SK-N-SH (cell line): ENCODE results near the gene RBM4. TPM values are rescaled to one million over a fixed set of nuclear protein-coding genes. Genes with fewer than 3 reads are reported as not detected.

ENCODE experiments used
- CTCF ChIA-PET: fragments of 300-600, 350-600 bp; formaldehyde crosslinking; extraction: SDS; loops from one replicate; lab custom pipeline; 2021; lab: Yijun Ruan, JAX
- POLR2A ChIA-PET: fragments of 350-600 bp; sonication (Branson Sonifier 250); formaldehyde crosslinking; extraction: SDS; loops from one replicate; lab custom pipeline; 2020; ENCODE audit warnings: antibody characterized with exemption, inconsistent platforms; lab: Yijun Ruan, JAX
- DNase-seq: peaks from one replicate; pipeline ENCODE4 v3.0.0; 2012
- H2AFZ ChIP-seq: fragments of 200-600 bp; sonication (generic); 2 replicates; pipeline ENCODE4 v1.8.1; 2016; ENCODE audit warnings: antibody characterized with exemption, mild to moderate bottlenecking, low read depth
- H3F3A ChIP-seq: fragments of 200-600 bp; sonication (generic); replicated peaks from 2 replicates; pipeline ENCODE3; 2016; ENCODE audit warnings: antibody characterized with exemption, mild to moderate bottlenecking; ENCODE audit not compliant: insufficient read depth
- H3K27ac ChIP-seq, 2 experiments: fragments of 200-500 bp in 1 of 2; fragments of 200-600 bp in 1 of 2; sonication (Bioruptor generic) in 1 of 2; sonication (generic), shearing (Covaris generic) in 1 of 2; 2 replicates each; pipeline versions ENCODE4 v1.5.1 to v1.6.1; 2014 to 2016; ENCODE audit warnings: low read depth in 2 of 2, inconsistent platforms in 1 of 2, low read length in 1 of 2, mild to moderate bottlenecking in 1 of 2, mixed read lengths in 1 of 2
- H3K27me3 ChIP-seq: fragments of 200-600 bp; sonication (generic), shearing (Covaris generic); 2 replicates; pipeline ENCODE4 v1.6.1; 2016; ENCODE audit warnings: mixed run types; ENCODE audit not compliant: insufficient read depth
- H3K36me3 ChIP-seq, 2 experiments: fragments of 200-500 bp in 1 of 2; fragments of 200-600 bp in 1 of 2; sonication (Bioruptor generic) in 1 of 2; sonication (generic) in 1 of 2; replicated peaks in 1 of 2; 2 replicates each; pipeline versions ENCODE3 to v1.5.1; 2014 to 2016; ENCODE audit warnings: low read length in 1 of 2, mild to moderate bottlenecking in 1 of 2; ENCODE audit not compliant: insufficient read depth in 2 of 2, control insufficient read depth in 1 of 2
- H3K4me1 ChIP-seq, 2 experiments: fragments of 200-500 bp in 1 of 2; fragments of 200-600 bp in 1 of 2; sonication (Bioruptor generic) in 1 of 2; sonication (generic), shearing (Covaris generic) in 1 of 2; 2 replicates each; pipeline versions ENCODE4 v1.5.1 to v1.6.1; 2014 to 2016; ENCODE audit warnings: low read depth in 1 of 2, low read length in 1 of 2, mixed run types in 1 of 2; ENCODE audit not compliant: insufficient read depth in 2 of 2, control insufficient read depth in 1 of 2
- H3K4me2 ChIP-seq: fragments of 200-600 bp; sonication (generic), shearing (Covaris generic); 2 replicates; pipeline ENCODE4 v1.6.1; 2017; ENCODE audit warnings: mixed run types
- H3K4me3 ChIP-seq, 2 experiments: fragments of 200-500 bp in 1 of 2; fragments of 200-600 bp in 1 of 2; sonication (Bioruptor generic) in 1 of 2; sonication (generic), shearing (Covaris generic) in 1 of 2; 2 replicates each; pipeline versions ENCODE4 v1.5.1 to v1.8.1; 2014 to 2016; ENCODE audit warnings: low read depth in 2 of 2, inconsistent platforms in 1 of 2, low read length in 1 of 2, mild to moderate bottlenecking in 1 of 2, mixed read lengths in 1 of 2, moderate library complexity in 1 of 2
- H3K79me2 ChIP-seq: fragments of 200-600 bp; sonication (generic); 2 replicates; pipeline ENCODE4 v1.8.1; 2017; ENCODE audit warnings: mild to moderate bottlenecking; ENCODE audit not compliant: insufficient read depth
- H3K9ac ChIP-seq: fragments of 200-600 bp; sonication (generic); 2 replicates; pipeline ENCODE4 v1.6.1; 2017; ENCODE audit warnings: mixed run types
- H3K9me2 ChIP-seq: fragments of 200-600 bp; sonication (generic); 2 replicates; pipeline ENCODE4 v1.6.1; 2017; ENCODE audit warnings: mixed run types
- H3K9me3 ChIP-seq: fragments of 200-600 bp; sonication (generic); 2 replicates; pipeline ENCODE4 v1.6.1; 2017; ENCODE audit warnings: mixed run types, mild to moderate bottlenecking, moderate library complexity
- H4K20me1 ChIP-seq: fragments of 200-600 bp; sonication (generic); 2 replicates; pipeline ENCODE4 v1.6.1; 2017; ENCODE audit warnings: mild to moderate bottlenecking, mixed run types; ENCODE audit not compliant: insufficient read depth
- CHD2 ChIP-seq: fragments of 150-350 bp; IDR thresholded peaks from 2 replicates; pipeline ENCODE4 v1.6.1; 2018; ENCODE audit warnings: low read length; ENCODE audit not compliant: partially characterized antibody
- ELF1 ChIP-seq: IDR thresholded peaks from 2 replicates; pipeline ENCODE4 v1.4.0; 2012
- EP300 ChIP-seq, 2 experiments: IDR thresholded peaks; 2 replicates each; pipeline versions ENCODE4 v1.4.0 to v1.6.1; 2012; ENCODE audit warnings: borderline replicate concordance in 1 of 2, low read depth in 1 of 2, low read length in 1 of 2
- FOXM1 ChIP-seq: IDR thresholded peaks from 2 replicates; pipeline ENCODE4 v1.4.0; 2012; ENCODE audit warnings: low read depth, mild to moderate bottlenecking
- GABPA ChIP-seq: IDR thresholded peaks from 2 replicates; pipeline ENCODE4 v1.4.0; 2012; ENCODE audit warnings: low read depth, mild to moderate bottlenecking
- GATA2 ChIP-seq: sonication (generic); formaldehyde crosslinking; IDR thresholded peaks from 2 replicates; pipeline ENCODE4 v1.5.0; 2020; ENCODE audit warnings: mild to moderate bottlenecking, missing genetic modification reagents
- MXI1 ChIP-seq: IDR thresholded peaks from 2 replicates; pipeline ENCODE4 v1.6.1; 2012; ENCODE audit warnings: mild to moderate bottlenecking, low read depth, low read length, improper control_type of control experiment
- NRF1 ChIP-seq: IDR thresholded peaks from 2 replicates; pipeline ENCODE4 v1.6.1; 2012; ENCODE audit warnings: low read depth, mild to moderate bottlenecking, low read length
- PBX3 ChIP-seq: IDR thresholded peaks from 2 replicates; pipeline ENCODE4; 2012
- POLR2AphosphoS5 ChIP-seq: IDR thresholded peaks from 2 replicates; pipeline ENCODE4 v1.6.1; 2012; ENCODE audit warnings: low read depth, low read length
- RXRA ChIP-seq: IDR thresholded peaks from 2 replicates; pipeline ENCODE4 v1.4.0; 2012; ENCODE audit warnings: low read depth, mild to moderate bottlenecking, borderline replicate concordance
- USF1 ChIP-seq: IDR thresholded peaks from 2 replicates; pipeline ENCODE4 v1.4.0; 2012; ENCODE audit warnings: low read depth, borderline replicate concordance
- WGBS: methylation state at CpG from one replicate; pipeline ENCODE4 v1.1.6; 2017; ENCODE audit warnings: low lambda C conversion rate; 5-methylcytosine and 5-hydroxymethylcytosine counted together
- polyA plus RNA-seq, 3 experiments: library from polyadenylated mRNA; depleted of rRNA; stranded (reverse); fragments of >200 nt; gene quantifications; 2 replicates each; pipeline ENCODE4 v1.2.3, GENCODE V29; 2012
- TF ChIP-seq, protein P1 (sequence below): IDR thresholded peaks from 2 replicates; pipeline ENCODE4 v1.6.1; 2012; ENCODE audit warnings: mild to moderate bottlenecking, low read depth, low read length, moderate library complexity
- TF ChIP-seq, protein P2 (sequence below): fragments of 150-350 bp; IDR thresholded peaks from 2 replicates; pipeline ENCODE4 v1.6.1; 2017; ENCODE audit warnings: antibody characterized with exemption, low read length, low read depth, borderline replicate concordance

The RBM4 gene
- polyA plus RNA-seq, 1 of the 3 experiments (the other 2 are of a cell fraction): 202 TPM

- CTCF ChIA-PET: interaction anchor here (1.4 to 1.5 kb wide), 2 partner anchors 8 to 78 kb away, joined by 3 read pairs; partner anchors contain the start of genes CCDC87 and CCS
Observed at GRCh38 chr11:66600631-66601233, 37.8 kb upstream of the RBM4 start.

More at GRCh38 chr11:66600631-66601233, 37.8 kb upstream of the RBM4 start:
- Histone ChIP-seq H3K36me3 (peaks cover 5 to 20% of the 10 kb centered on the region in 2 experiments), H3F3A (peaks cover 7% of the 10 kb centered on the region), H3K27me3 (no peaks in the 10 kb centered on the region), H4K20me1 (no peaks in the 10 kb centered on the region), H3K9ac (no peak overlapping the region), H2AFZ (no peak overlapping the region), H3K4me1 (peaks cover 0 to 8% of the 10 kb centered on the region in 2 experiments; a peak in 1 of 4 replicates), H3K27ac (no peak overlapping the region), H3K4me3 (no peak overlapping the region), H3K9me2 (no peaks in the 10 kb centered on the region)
- POLR2A ChIA-PET: no interaction called here
- no peak for DNase-seq
- 84% methylated on average over 4 of the region's 4 CpGs for WGBS
- no peak for TF ChIP-seq RXRA
- TF ChIP-seq FOXM1: no peak
- TF ChIP-seq, protein P1, sequence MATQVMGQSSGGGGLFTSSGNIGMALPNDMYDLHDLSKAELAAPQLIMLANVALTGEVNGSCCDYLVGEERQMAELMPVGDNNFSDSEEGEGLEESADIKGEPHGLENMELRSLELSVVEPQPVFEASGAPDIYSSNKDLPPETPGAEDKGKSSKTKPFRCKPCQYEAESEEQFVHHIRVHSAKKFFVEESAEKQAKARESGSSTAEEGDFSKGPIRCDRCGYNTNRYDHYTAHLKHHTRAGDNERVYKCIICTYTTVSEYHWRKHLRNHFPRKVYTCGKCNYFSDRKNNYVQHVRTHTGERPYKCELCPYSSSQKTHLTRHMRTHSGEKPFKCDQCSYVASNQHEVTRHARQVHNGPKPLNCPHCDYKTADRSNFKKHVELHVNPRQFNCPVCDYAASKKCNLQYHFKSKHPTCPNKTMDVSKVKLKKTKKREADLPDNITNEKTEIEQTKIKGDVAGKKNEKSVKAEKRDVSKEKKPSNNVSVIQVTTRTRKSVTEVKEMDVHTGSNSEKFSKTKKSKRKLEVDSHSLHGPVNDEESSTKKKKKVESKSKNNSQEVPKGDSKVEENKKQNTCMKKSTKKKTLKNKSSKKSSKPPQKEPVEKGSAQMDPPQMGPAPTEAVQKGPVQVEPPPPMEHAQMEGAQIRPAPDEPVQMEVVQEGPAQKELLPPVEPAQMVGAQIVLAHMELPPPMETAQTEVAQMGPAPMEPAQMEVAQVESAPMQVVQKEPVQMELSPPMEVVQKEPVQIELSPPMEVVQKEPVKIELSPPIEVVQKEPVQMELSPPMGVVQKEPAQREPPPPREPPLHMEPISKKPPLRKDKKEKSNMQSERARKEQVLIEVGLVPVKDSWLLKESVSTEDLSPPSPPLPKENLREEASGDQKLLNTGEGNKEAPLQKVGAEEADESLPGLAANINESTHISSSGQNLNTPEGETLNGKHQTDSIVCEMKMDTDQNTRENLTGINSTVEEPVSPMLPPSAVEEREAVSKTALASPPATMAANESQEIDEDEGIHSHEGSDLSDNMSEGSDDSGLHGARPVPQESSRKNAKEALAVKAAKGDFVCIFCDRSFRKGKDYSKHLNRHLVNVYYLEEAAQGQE: no peak
- no peak for TF ChIP-seq EP300 (IDR thresholded peaks at IDR 0.05; ENCODE audit: borderline replicate concordance in 1 of 2, low read depth in 1 of 2, low read length in 1 of 2)
- no peak for TF ChIP-seq POLR2AphosphoS5
- no peak for TF ChIP-seq GABPA
- TF ChIP-seq USF1: no peak
- TF ChIP-seq, protein P2, sequence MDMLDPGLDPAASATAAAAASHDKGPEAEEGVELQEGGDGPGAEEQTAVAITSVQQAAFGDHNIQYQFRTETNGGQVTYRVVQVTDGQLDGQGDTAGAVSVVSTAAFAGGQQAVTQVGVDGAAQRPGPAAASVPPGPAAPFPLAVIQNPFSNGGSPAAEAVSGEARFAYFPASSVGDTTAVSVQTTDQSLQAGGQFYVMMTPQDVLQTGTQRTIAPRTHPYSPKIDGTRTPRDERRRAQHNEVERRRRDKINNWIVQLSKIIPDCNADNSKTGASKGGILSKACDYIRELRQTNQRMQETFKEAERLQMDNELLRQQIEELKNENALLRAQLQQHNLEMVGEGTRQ: no peak
- no peak for TF ChIP-seq NRF1
- no peak for TF ChIP-seq ELF1
- no peak for TF ChIP-seq PBX3
- no peak for TF ChIP-seq GATA2 (CRISPR knock-in tag)
- TF ChIP-seq CHD2: no peak
- no peak for TF ChIP-seq MXI1
- TF ChIP-seq, all 33 proteins: peak for 0
- H3K79me2 ChIP-seq: no peaks in the 10 kb centered on the region
- H3K4me2 ChIP-seq: no peak overlapping the region
- H3K9me3 ChIP-seq: no peaks in the 10 kb centered on the region
